Measurements from ENCODE around the gene ZNF892. TPM values are rescaled to one million over a fixed set of nuclear protein-coding genes. Genes with fewer than 3 reads are reported as not detected.

Gene ZNF892
- total and polyA plus RNA-seq, 7 donors = 0.86 to 9.9 (median 7.9) TPM; not detected in 2

DNA sequence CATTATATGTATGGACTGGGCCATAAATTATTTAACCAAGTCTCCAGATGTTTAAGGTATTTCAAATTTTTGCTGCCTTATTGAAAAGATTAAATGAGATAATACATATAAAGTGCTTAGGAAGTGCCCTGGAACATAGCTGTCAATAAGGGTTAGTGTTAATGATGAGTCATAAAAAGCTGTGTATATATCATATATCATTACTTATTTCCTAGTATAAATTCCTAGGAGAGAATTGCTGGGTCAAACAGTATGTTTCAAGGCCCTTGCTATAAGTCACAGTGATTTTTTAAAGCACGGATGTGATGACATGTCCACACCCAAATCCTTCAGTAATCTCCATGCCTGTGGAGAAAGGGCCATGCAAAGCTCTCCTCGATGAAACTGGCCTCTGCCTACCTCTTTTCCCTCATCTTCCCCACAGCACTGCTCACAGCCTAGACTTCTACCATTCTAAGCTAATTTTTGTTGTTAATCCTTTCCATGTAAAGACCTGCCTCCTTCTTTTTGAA lies 33.2 kb upstream of the ZNF892 start:
- Histone ChIP-seq H3K27ac (no peak overlapping the region), H3K36me3 (peaks cover 0 to 26% (median 11%) of the 10 kb centered on the region in 4 donors), H3K4me3 (no peak overlapping the region), H3K9me3 (no peaks in the 10 kb centered on the region), H3K4me1 (no peaks in the 10 kb centered on the region), H3K27me3 (no peaks in the 10 kb centered on the region)
- TF ChIP-seq, protein P1, sequence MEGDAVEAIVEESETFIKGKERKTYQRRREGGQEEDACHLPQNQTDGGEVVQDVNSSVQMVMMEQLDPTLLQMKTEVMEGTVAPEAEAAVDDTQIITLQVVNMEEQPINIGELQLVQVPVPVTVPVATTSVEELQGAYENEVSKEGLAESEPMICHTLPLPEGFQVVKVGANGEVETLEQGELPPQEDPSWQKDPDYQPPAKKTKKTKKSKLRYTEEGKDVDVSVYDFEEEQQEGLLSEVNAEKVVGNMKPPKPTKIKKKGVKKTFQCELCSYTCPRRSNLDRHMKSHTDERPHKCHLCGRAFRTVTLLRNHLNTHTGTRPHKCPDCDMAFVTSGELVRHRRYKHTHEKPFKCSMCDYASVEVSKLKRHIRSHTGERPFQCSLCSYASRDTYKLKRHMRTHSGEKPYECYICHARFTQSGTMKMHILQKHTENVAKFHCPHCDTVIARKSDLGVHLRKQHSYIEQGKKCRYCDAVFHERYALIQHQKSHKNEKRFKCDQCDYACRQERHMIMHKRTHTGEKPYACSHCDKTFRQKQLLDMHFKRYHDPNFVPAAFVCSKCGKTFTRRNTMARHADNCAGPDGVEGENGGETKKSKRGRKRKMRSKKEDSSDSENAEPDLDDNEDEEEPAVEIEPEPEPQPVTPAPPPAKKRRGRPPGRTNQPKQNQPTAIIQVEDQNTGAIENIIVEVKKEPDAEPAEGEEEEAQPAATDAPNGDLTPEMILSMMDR (IDR thresholded peaks at IDR 0.05) = no peak
- TF ChIP-seq POLR2AphosphoS5 (IDR thresholded peaks at IDR 0.05) = no peak
- no peak for TF ChIP-seq POLR2A (IDR thresholded peaks at IDR 0.05)
- no peak for TF ChIP-seq EP300 (IDR thresholded peaks at IDR 0.05)
- intact Hi-C loops (cut with DNase I) = no loop called here
- WGBS, 2 donors = 89 to 92% methylated on average over 2 of the region's 2 CpGs
- no peak for DNase-seq

DNA sequence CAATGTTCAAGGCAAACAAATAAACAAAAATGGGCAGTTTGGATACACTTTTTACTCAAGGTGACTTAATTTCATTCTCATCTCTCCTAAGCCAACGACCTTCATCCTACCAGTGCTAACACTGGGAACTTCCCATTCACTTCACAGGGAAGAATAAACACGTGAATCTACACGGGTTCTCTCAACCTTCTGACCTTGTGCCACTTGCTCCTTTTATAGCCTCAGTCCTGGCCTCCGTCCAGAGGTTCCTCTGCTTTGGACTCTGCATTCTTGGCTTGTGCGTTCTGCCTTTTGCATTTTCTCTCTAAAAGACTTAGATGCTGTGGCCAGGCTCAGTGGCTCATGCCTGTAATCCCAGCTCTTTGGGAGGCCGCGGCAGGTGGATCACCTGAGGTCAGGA lies 27.9 kb upstream of the ZNF892 start:
- WGBS, 2 donors = 50 to 78% methylated on average over 7 of the region's 7 CpGs
- intact Hi-C loops (cut with DNase I) = no loop called here
- TF ChIP-seq, protein P1 (IDR thresholded peaks at IDR 0.05) = no peak
- TF ChIP-seq POLR2AphosphoS5 (IDR thresholded peaks at IDR 0.05) (no peak), EP300 (IDR thresholded peaks at IDR 0.05) (no peak), POLR2A (IDR thresholded peaks at IDR 0.05) (no peak)
- Histone ChIP-seq H3K4me1 (no peaks in the 10 kb centered on the region), H3K36me3 (peaks cover 10 to 69% (median 39%) of the 10 kb centered on the region in 4 donors), H3K27ac (no peak overlapping the region), H3K4me3 (no peak overlapping the region), H3K27me3 (no peaks in the 10 kb centered on the region), H3K9me3 (peaks cover 0 to 6% (median 0%) of the 10 kb centered on the region in 4 donors)
- DNase-seq = no peak

DNA sequence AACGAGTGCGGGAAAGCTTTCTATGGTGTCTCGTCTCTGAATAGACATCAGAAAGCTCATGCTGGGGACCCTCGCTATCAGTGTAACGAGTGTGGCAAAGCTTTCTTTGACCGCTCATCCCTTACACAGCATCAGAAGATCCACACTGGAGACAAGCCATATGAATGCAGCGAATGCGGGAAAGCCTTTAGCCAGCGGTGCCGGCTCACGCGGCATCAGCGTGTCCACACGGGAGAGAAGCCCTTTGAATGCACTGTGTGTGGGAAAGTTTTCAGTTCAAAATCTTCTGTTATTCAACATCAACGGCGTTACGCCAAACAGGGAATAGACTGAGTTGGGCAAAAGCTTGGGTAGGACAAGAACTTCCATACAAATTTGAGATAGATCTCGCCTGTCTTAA lies 25.5 kb upstream of the ZNF892 start:
- H3K27ac ChIP-seq = no peak overlapping the region
- H3K4me1 ChIP-seq = no peaks in the 10 kb centered on the region
- peaks cover 10 to 61% (median 38%) of the 10 kb centered on the region in 4 donors for H3K36me3 ChIP-seq
- WGBS, 2 donors = 98% methylated on average over 18 of the region's 18 CpGs
- no peak for TF ChIP-seq EP300 (IDR thresholded peaks at IDR 0.05)
- TF ChIP-seq, protein P1 (IDR thresholded peaks at IDR 0.05) = no peak
- no peak for TF ChIP-seq POLR2A (IDR thresholded peaks at IDR 0.05)
- no peak for TF ChIP-seq POLR2AphosphoS5 (IDR thresholded peaks at IDR 0.05)
- no peaks in the 10 kb centered on the region for H3K27me3 ChIP-seq
- peaks cover 0 to 6% (median 0%) of the 10 kb centered on the region in 4 donors for H3K9me3 ChIP-seq
- no peak for DNase-seq
- H3K4me3 ChIP-seq = no peak overlapping the region
- intact Hi-C loops (cut with DNase I) = no loop called here

DNA sequence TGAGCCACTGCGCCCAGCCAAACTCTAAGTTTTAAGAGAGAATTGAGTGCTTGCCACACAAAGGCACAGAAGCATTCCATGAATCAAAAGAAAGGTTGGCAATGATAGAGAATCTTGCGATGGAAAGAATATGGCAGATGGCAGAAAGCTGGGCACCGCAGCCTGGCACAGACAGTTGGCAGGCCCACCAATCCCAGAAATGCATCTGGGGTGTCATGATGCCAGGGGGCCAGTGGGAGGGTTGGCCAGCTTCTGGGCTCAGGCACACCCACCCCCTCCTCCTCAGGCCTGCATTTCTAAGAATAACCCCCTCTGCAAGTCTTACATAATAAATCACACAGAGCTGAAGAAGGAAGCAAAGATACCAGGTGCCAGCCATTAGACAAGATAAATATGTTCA lies 22.1 kb upstream of the ZNF892 start:
- H3K27ac ChIP-seq = no peak overlapping the region
- 98% methylated on average over 3 of the region's 3 CpGs for WGBS, 2 donors
- intact Hi-C loops (cut with DNase I) = no loop called here

More for the DNA sequence above, 22.1 kb upstream of the ZNF892 start:
- no peak for DNase-seq
- H3K4me3 ChIP-seq = no peak overlapping the region
- no peaks in the 10 kb centered on the region for H3K4me1 ChIP-seq
- peaks cover 10 to 32% (median 24%) of the 10 kb centered on the region in 4 donors for H3K36me3 ChIP-seq
- TF ChIP-seq POLR2AphosphoS5 (IDR thresholded peaks at IDR 0.05) (no peak), POLR2A (IDR thresholded peaks at IDR 0.05) (no peak), EP300 (IDR thresholded peaks at IDR 0.05) (no peak)
- TF ChIP-seq, protein P1 (IDR thresholded peaks at IDR 0.05) = no peak
- no peaks in the 10 kb centered on the region for H3K27me3 ChIP-seq
- H3K9me3 ChIP-seq = peaks cover 0 to 6% (median 0%) of the 10 kb centered on the region in 4 donors

Measured in sigmoid colon (tissue), 7 donors.